T-helper 9 cell (primary cell): ENCODE results near the gene C16orf46.

Source experiments
- DNase-seq: peaks from one replicate; pipeline ENCODE4 v3.0.0-alpha.2; 2020

C16orf46 gene

DNA sequence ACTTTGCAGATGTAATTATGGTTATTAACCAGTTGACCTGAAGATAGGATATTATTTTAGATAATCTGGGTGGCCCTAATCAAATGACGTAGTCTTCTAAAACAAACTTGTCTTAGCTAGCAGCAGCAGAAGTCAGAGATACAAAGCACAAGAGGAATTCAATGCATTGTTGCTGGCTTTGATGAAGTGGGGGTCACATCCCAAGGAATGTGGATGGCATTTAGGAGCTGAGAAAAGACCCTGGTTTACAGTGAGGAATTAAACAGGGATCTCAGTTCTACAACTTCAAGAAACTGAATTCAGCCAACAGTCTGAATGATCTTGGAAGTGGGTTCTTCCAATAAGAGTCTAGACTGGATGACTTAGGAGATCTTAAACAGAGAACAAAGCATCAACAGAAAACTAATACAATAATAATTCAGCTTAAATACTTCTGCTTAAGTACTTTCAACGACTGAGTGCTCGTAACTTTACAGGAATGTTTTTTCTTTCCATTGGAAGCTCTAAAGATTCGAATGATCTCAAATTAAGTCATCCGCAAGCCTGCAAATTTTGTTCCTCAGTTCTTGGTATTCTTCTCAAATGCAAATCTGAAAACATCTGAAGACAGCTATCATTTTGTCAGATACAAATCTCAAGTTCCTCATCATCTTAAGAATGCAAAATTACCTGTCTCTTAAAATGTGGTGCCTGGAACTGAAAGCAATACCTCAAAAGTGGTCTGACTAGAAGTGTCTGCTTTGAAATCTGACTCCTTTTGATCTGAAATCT is 3.3 kb downstream of the C16orf46 start:
- no peak for DNase-seq

DNA sequence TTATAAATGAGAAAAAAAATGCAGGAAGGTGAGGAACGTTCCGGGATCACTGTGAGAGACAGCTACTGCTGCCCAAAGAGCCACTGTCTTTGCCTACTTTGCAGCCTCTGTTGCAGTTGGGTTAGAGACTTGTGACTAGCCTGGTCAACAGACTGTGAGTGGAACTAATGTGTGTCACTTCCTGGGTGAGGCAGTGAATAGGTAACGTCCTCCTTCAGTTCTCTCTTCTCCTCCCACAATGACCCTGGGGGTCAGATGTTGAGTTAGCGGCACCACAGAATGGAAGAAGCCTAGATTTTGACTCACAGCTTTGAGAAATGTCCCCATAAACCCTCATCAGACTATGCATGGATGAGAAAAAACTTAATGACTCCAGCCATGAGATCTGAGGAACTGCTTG is 5.2 kb downstream of the C16orf46 start:
- DNase-seq = no peak

DNA sequence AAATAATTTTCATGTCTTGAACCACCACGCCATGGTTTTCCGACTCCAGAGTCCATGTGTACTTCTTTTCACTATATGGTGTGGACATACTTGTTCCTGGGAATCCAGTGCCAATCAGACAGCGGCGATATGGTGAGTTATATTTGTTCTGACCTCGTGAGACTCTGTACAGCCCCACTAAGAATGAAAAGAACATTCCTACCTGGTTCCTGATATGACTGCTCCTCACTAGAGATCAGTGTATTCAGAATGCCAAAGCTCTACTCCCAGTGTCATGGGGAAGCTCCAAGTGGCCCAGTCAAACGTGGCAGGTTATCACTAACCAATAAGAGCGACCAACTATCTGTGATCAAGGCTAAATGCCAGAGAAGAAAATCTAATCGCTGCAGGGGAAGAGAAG is 6.1 kb downstream of the C16orf46 start:
- DNase-seq = no peak

DNA sequence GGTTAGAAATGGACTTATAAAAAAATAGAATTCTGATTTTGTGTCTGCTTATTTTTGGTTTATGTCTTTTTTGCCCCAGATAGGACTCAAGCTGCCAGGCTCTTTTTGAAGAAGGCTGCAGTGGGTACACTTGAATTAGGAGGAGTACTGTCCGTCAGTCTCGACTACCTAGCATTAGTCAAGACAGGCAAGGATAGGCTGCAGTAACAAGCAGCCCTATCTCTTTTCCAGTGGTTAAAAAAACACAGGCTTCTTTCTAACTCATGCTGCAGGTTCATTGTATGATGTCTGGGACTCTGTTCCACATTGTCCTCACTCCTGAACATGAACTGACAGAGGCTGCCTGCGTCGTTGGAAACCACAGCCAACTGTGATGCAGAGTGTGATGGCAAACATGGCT is 8.0 kb downstream of the C16orf46 start:
- DNase-seq = no peak

DNA sequence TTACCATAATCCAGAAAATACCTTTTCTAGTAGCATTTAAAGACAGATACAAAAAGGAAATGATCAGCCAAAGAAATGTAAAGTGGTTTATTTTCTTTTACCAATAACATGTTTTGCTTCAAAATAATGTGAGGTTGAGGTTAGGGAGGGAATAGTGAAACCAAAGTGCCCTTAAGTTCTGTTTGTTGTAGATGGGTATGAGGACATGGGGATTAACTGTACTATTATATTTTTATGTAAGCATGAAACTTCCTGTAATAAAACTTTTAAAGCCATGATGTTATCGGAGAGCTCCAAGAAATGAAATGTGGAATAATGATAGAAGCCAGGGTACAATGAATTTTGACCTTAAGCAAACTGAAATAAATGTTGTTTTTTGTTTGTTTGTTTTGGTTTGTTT is 9.9 kb downstream of the C16orf46 start:
- DNase-seq = no peak

DNA sequence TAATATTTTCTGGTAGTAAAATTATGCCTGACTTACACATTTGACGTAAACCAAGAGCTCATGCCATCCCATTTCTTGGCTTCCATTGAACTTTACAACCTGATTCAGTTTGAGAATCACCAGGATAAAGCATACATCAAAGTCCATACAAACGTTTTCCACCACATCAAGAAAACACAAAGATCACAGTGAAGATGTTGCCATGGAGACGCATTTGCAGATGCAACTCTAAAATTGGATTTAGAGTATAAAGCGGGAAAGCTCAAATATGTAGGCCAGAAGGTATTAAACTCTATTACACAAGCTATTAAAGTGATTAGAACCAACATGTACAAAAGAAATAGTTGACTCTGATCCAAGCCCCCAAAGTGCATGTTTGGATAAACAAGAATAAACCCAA is 10.4 kb downstream of the C16orf46 start:
- DNase-seq = no peak

DNA sequence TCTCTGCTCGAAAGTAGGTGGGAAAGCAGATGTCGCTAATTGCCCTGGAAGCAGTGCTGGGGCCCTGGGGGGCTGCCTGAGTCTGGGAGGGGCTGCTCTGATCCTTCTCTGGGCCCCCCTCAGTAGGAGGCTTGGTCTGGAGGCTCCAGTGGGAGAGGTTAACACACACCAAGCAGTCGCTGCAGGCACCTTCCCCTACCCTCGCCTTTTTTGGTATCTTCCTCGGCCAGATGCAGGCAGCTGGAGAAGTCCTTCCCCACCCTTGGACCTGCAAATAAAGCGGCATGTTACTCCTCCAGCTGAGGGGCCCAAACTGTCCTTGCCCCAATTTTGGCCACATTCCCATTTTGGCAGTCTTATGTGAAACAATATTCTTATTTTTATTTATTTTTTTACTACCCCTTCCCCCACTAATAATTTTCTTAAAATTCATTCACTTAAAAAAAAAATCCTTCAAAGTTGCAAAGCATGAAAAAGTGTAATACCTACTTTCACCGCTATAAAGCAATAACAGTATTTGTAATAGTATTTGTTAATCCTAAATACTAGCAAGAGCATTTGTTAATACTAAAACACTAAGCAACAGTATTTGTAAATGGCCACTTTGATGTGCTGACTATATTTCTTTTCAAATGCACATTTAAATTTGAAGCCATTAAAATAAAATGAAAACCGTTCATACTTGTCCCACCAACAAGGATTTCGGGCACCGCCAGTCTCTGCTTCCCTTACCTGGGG is 15.0 kb downstream of the C16orf46 start:
- no peak for DNase-seq

DNA sequence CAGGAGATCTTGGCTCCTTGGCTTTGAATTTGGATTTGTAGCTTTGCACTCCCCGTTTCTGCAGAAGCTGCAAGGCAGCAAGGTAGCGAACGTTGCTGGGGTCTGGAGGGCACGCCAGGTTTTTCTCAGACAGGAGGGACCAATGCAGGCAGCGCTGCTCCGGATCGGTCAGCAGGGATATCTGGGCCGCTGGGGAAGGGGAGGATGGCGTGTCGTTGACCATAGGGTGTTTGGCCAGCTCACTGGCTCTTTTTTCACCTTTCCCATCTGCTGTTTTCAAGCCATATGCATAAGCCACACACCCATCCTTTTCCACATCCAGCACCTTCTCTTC is 15.8 kb downstream of the C16orf46 start:
- no peak for DNase-seq

DNA sequence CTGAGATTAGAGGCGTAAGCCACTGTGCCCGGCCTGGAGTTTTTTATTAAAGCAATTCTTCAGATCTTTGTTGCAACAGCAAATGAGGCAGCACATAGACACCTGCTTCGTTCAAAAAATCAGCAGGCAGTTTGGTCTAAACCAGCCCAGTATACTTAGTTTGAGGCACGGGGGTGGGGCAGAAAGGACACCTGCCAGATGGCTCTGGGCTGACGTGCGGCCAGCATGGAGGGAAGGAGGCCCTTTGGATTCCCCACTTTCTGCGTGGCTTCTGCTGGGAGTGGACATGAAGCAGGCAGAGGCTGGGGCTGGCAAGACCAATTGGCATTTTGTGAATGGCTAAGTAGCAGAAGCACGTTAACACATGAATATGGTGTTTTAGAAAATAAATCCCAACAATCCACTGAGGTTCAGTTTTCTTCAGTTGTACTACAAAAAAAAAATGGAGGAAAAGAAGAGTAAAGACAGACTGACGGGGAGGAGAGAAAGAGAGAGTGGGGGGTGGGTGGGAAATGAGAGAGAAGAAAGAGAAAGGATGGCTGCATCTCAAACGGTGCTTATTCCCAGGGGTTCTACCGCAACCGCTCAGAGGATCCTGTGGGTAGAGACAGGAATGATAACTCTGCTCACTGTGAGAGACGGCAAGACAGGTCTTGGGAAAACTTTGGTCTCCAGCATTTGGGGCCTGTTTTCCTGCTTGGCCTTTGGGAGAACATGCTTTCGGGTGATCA is 16.3 kb downstream of the C16orf46 start:
- no peak for DNase-seq

DNA sequence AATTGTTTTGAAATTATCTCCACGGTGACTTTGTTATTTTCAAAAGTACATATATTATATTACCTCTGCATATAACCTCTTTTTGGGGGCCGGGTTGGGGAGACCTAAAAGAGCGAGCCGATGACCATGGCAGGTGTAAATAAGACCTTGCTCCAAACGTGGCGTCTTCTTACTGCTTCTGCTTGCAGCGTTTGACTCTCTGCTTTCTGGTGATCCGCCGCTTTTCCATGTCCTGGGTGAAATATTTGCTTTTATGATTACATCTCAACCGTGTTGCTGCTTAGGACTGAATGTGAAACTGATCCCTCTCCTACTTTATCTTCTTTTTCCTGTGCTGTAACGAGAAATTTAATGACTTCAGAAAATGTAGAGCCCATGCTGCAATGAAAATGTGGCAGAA is 23.3 kb downstream of the C16orf46 start:
- DNase-seq = no peak

DNA sequence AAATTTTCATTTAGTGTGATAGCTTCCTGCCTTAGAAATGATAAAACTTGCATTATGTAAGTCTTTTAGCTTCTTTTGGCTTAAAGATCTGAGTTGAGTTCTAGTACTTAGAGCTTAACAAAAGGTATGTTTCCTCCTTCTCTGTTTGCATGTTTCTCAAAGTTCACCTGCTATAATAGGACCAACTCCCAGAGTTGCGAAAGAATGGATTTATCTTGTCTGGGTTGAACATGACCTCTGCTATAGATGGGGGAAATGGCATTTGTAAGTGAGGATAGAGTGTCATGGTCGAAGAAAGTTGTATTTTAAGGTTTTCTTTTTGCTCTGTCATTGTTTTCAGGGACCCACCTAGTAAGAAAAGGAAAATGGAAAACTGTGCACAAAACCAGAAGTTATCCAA is 34.2 kb downstream of the C16orf46 start:
- no peak for DNase-seq

DNA sequence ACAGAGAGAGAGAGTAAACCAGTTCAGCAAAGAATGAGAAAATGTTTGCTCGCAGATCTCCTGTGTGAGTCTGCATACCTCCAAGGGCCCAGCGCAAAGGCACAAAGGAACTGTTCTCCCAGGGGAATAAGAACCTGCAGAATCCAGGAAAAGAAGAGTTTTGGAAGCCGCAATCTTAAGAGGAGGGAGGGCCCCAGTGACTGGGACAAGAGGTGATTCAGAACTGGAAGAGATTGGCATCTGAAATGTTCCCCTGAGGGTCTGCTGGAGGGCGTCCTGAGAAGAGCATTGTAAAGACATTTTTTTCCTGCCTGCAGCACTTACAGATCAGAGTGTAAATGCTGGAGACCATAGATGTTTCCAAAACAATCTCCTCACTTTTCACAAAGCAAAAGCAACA is 35.3 kb downstream of the C16orf46 start:
- no peak for DNase-seq

DNA sequence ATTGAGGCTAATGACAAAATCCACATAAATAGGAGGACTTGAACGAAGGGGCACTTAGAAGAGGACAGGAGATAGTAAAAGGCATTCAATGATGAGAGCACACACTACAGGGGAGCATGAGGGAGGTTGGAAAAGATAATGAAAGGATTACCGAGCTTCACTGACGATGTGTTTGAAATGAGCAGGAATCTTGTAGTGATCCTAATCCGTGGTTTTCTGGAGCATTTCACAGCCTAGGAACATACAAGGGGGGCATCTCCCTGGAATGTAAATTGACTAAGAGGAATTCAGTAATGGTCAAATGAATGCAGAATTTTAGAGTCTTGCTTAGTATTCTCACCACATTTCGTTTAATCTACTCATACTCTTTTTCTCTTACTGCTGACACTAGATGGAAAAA is 36.2 kb downstream of the C16orf46 start:
- no peak for DNase-seq

DNA sequence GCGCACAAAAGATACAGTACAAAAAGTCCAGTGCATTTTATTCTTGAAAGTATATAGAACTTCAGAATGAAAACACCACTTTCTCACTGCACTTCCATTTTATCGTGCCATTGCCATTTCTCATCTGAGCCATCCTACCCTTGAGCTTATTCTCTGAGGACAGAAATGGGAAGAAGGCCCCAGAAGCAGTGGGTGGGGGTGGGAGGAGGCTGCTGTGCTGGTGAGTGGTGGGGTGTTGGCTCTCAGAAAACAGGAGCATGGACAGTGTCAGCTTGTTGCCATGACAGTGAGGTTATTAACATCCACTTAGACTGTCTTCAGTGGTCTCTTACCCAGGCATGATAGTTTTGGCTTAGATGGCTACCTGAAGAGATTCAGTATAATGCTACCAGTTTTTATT is 36.9 kb downstream of the C16orf46 start:
- DNase-seq = no peak

DNA sequence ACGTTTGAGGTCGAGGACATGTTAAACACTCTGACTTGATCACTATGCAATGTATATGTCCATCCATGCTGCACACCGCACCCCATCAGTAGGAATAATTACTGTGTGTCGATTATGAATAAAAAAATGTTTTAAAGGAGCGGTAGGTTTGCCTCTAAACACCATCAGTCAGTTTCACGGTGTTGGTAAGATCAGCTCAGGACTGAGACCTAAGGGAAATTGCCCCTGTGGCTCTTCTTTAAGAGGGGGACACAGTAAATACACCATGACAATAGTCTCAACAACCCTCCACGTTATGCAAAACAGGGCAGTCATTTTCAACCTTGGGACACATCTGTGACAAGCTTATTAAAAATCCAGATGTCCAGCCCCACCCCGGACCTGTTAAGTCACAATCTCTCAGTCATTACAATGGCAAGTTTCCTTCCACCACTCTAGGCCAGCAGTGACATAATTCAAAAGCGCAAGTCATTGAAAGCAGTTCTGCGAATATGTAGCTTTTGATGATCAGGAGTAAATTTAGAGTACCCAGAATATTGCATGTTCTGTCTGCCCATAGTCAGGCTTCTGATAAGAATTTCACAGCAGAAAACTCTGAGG is 40.2 kb downstream of the C16orf46 start:
- DNase-seq = no peak

DNA sequence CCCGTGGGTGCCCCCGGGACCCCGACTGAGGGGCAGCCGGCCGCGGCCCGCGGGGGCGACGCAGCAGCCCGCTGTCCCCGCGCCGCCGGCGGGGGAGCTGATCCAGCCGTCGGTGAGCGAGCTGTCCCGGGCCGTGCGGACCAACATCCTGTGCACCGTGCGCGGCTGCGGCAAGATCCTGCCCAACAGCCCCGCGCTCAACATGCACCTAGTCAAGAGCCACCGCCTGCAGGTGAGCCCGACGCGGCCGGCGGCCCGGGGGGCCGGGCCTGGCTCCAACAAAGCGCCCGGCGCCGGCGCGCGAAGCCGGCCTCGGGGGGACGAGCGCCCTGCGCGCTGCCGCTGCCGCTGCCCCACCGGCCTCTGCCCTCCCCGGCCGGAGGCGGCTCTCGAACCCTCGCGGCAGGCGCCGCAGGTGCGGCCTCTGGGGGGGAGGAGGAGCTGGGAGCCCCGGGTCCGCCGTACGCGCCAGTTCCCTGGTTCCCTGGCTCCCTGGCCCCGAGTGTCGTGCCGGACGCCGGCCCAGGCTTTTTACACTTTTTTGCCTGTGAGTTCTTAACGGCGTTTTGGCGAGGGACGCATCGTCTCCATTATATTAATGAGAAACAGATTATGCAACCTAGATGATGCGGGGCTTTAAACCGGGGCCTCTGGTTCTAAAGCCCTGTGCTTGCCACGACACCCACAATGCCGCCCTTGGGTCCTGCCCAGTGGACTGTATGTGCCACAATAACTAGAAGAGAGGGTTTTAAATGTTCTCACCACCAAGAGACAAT is 40.9 kb downstream of the C16orf46 start:
- DNase-seq = peak; percentile 40

DNA sequence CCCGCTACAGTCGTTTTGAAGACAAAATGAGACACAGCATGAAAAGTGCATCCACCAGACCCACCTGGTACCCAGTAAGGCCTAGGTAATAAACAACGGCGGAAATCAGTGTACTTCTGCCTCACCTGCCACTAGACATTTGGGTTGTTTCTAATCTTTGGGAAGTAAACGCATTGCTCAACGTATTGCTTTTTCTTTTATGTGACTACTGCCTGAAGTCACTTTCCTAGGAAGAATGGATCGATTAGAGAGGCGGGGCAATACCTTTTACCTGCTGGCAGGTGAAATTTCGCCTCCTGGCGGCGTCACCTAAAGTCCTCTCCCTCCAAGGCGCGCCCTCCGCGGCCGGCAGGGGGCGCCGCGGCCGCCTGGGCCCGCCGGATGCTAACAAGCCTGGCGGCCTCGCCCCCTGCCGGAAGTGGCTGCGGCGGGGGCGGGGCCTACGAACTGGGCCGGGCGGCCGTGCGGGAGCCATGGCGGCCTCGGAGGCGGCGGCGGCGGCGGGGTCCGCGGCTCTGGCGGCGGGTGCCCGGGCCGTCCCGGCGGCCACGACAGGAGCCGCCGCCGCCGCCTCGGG is 41.6 kb downstream of the C16orf46 start, which contains the start of gene ATMIN:
ATMIN (plus strand) TSS at position 445 of the 577 bp plus-strand sequence; CDS start at position 474, 29 bp downstream.
- DNase-seq = peak; percentile 90

DNA sequence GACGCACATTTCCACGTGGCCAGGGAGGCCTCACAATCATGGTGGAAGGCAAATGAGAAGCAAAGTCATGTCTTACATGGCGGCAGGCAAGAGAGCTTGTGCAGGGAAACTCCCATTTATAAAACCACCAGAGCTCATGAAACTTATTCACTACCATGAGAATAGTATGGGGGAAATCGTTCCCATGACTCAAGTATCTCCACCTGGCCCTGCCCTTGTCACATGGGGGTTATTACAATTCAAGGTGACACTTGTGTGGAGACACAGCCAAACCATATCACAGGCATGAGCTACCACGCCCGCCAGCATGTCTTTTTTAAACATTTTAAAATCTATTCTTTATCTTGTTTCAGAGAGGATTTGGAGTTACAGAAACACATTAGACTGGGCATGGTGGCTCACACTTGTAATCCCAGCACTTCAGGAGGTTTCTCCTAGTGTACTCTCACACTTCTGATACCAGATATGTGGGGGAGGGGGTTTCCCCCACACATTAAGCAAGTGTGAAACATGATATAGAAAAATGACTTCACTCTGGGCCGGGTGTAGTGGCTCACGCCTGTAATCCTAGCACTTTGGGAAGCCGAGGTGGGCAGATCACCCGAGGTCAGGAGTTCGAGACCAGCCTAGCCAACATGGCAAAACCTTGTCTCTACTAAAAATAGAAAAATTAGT is 47.0 kb downstream of the C16orf46 start:
- DNase-seq = no peak

DNA sequence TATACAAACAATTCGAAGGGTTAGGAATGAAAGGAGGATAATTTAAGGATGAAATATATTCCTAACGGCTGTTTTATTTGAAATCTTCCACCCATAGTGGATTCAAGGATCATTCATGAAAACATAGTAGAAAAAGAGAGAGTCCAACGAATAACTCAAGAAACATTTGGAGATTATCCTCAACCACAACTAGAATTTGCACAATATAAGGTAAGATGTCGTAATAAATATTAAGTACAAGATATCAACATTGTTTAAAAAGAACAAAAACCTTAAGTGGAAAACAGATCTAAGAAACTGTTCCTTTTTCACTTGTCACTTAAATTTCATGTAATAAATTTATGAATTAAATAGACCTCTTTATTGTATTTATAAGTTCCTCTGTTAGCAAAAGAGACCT is 50.6 kb downstream of the C16orf46 start:
- no peak for DNase-seq

DNA sequence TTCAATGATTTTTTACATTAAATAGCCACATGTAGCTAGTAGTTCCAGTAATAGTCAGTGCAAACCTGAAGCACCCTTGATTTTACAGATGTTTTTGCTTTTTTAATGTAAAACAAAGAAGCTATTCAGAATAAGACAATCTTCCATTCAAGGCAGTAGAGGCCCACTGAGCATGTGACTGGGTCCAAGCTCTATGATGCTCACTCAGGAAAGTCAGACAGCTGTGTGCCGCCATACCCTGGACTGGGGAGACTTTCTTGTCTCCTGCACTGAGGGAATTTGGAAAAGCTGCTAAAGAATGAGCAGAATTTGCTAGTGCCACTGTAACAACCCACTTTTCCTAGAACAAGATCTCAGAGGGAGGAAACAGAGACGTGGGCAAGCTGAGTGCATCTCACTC is 58.5 kb downstream of the C16orf46 start:
- no peak for DNase-seq

DNA sequence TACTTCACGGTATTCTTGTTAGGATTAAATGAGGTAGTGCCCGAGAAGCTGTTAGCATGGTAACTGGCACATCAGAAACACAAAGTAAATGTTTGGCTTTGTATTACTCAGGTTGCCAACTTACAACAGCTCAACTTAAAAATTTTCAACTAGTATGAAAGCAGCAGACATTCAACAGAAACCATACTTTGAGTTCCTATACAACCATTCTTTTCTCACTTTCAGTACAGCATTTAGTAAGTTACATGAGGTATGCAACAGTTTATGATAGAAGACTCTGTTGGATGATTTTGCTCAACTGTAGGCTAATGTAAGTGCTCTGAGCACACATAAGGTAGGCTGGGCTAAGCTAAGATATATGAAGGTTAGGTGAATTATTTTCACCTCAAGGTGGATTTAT is 62.4 kb downstream of the C16orf46 start:
- DNase-seq = no peak

DNA sequence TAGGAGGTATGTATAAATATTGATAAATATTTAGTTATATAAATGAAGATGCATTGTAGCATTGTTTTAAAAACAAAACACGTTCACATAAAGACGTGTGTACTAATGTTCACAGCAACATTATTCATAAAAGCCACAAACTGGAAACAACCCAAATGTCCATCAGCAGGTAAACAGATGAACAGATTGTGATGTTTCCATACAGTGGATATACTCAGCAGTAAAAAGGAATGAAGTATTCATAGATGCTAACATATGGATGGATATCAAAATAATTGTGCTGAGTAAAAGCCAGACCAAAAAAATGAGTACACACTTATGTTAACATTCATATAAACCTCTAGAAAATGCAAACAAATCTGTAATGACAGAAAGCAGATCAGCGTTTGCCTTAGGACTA is 64.1 kb downstream of the C16orf46 start:
- DNase-seq = no peak
